Measurements from ENCODE around the gene ZMPSTE24. TPM values are rescaled to one million over a fixed set of nuclear protein-coding genes. Genes with fewer than 3 reads are reported as not detected.

Gene ZMPSTE24
- total RNA-seq, 1 donor from 2014 or later, result 29.0 TPM

DNA sequence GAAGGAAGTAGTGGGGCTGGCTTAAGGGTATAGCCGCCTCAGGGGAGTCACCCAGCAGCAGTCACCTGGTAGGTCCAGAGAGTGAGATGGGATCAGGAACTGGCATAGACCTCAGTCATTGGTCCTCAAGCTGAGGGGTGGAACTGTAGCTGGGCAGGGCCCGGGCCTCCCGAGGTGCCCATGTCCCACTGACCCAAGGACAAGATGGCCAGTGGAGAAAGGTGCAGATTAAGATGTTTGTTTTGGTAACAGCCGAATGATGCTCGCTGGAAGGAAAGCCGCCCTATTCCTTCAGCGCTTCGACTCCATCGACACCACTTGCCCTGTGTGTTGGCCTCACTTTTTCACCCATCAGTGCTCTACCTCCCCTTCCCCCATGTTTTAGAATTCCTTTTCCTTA, 42.6 kb downstream of the ZMPSTE24 start:
- Mint-ChIP-seq H3K4me1 (no peaks in the 10 kb centered on the region), H3K4me3 (no peak overlapping the region), H3K36me3 (no peaks in the 10 kb centered on the region), H3K9me3 (no peaks in the 10 kb centered on the region), H3K27me3 (ENCODE audit: low read depth) (no peaks in the 10 kb centered on the region), H3K27ac (no peak overlapping the region)
- TF ChIP-seq, protein P1, sequence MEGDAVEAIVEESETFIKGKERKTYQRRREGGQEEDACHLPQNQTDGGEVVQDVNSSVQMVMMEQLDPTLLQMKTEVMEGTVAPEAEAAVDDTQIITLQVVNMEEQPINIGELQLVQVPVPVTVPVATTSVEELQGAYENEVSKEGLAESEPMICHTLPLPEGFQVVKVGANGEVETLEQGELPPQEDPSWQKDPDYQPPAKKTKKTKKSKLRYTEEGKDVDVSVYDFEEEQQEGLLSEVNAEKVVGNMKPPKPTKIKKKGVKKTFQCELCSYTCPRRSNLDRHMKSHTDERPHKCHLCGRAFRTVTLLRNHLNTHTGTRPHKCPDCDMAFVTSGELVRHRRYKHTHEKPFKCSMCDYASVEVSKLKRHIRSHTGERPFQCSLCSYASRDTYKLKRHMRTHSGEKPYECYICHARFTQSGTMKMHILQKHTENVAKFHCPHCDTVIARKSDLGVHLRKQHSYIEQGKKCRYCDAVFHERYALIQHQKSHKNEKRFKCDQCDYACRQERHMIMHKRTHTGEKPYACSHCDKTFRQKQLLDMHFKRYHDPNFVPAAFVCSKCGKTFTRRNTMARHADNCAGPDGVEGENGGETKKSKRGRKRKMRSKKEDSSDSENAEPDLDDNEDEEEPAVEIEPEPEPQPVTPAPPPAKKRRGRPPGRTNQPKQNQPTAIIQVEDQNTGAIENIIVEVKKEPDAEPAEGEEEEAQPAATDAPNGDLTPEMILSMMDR (IDR thresholded peaks at IDR 0.05; ENCODE audit: unreplicated experiment), result no peak
- peak in 1 of 2 experiments; percentile 16 for DNase-seq (ENCODE audit: low spot score in 2 of 2, unreplicated experiment in 2 of 2)

DNA sequence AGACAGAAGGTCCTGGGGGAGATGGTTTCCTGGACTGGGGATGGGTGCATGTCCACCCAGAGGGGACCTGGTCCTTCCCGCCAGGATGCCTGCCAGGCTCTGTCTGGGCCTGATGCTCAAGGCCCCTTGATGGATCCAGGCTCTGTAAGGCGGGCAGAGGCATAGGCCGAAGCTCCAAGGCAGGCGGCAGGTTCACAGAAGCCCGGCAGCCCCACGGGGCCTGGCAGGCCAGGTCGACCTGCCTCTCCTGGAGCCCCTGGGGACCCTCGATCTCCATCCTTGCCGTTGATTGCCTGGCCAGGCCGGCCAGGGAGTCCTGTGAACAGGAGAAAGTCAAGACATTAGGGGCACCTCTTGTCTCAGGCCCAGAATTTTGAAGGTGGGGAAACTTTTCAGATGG, 43.0 kb downstream of the ZMPSTE24 start:
- no peaks in the 10 kb centered on the region for H3K4me1 Mint-ChIP-seq
- no peaks in the 10 kb centered on the region for H3K27me3 Mint-ChIP-seq (ENCODE audit: low read depth)
- TF ChIP-seq, protein P1 (IDR thresholded peaks at IDR 0.05; ENCODE audit: unreplicated experiment), result no peak
- no peak overlapping the region for H3K27ac Mint-ChIP-seq
- H3K4me3 Mint-ChIP-seq, result no peak overlapping the region
- peak in 1 of 2 experiments; percentile 31 for DNase-seq (ENCODE audit: low spot score in 2 of 2, unreplicated experiment in 2 of 2)
- no peaks in the 10 kb centered on the region for H3K36me3 Mint-ChIP-seq
- no peaks in the 10 kb centered on the region for H3K9me3 Mint-ChIP-seq

DNA sequence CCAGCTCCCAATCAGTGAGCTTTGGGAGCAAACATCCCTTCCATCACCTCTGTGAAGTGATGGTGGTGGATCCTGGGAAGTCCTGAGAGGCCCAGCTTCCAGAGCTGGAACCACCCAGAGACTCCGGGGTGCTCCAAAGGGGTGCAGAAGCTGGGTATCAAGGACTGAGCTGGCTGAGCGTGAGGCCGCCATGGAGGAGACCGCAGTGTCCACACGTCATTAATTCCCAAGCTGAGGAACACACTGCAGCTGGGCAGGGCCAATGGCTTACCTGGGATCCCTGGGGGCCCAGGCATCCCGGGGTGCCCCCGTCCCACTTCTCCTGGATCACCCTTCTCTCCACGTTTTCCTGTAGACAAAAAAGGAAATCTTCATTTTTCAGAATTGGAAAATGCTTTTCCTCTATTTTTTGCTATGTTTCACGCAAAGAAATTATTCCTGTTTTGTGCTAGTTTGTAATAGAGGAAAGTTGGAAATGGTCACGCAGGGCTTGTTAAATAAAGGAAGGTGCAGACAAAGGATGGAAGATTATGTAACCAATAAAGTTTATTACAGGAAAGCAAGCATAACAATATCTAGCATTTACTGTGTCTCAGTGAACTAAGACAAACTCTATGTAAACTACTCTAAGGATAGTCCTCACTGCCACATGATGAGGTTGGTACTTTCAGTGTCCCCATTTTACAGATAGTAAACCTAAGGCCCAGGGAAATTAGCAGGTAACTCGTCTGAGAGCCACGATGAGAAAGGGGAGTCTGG, 43.7 kb downstream of the ZMPSTE24 start:
- peak in 1 of 2 experiments; percentile 29 for DNase-seq (ENCODE audit: low spot score in 2 of 2, unreplicated experiment in 2 of 2)
- Mint-ChIP-seq H3K9me3 (no peaks in the 10 kb centered on the region), H3K36me3 (no peaks in the 10 kb centered on the region), H3K4me3 (no peak overlapping the region), H3K27ac (no peak overlapping the region), H3K4me1 (no peaks in the 10 kb centered on the region), H3K27me3 (ENCODE audit: low read depth) (no peaks in the 10 kb centered on the region)
- TF ChIP-seq, protein P1 (IDR thresholded peaks at IDR 0.05; ENCODE audit: unreplicated experiment), result no peak

DNA sequence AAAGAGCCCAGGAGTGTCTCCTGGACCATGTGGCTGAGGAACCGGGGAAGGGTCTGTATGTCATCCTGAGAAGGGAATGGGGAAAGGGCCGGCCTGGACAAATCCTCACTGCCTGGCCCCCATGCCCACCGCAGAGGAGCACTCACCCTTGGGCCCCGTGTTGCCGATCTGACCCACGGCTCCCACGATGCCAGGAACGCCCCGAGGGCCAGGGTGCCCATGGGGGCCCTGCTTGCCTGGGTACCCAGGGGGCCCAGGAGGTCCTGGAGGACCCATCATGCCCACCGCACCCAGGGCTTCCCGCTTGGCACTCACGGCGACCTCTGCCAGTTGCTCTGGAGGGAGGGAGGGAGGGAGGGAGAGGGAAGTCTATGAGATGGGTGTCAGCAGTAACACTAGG, 44.4 kb downstream of the ZMPSTE24 start:
- no peaks in the 10 kb centered on the region for H3K27me3 Mint-ChIP-seq (ENCODE audit: low read depth)
- H3K27ac Mint-ChIP-seq, result no peak overlapping the region
- H3K36me3 Mint-ChIP-seq, result no peaks in the 10 kb centered on the region
- peak in 1 of 2 experiments; percentile 34 for DNase-seq (ENCODE audit: low spot score in 2 of 2, unreplicated experiment in 2 of 2)
- TF ChIP-seq, protein P1 (IDR thresholded peaks at IDR 0.05; ENCODE audit: unreplicated experiment), result no peak
- no peak overlapping the region for H3K4me3 Mint-ChIP-seq
- no peaks in the 10 kb centered on the region for H3K4me1 Mint-ChIP-seq
- H3K9me3 Mint-ChIP-seq, result no peaks in the 10 kb centered on the region

DNA sequence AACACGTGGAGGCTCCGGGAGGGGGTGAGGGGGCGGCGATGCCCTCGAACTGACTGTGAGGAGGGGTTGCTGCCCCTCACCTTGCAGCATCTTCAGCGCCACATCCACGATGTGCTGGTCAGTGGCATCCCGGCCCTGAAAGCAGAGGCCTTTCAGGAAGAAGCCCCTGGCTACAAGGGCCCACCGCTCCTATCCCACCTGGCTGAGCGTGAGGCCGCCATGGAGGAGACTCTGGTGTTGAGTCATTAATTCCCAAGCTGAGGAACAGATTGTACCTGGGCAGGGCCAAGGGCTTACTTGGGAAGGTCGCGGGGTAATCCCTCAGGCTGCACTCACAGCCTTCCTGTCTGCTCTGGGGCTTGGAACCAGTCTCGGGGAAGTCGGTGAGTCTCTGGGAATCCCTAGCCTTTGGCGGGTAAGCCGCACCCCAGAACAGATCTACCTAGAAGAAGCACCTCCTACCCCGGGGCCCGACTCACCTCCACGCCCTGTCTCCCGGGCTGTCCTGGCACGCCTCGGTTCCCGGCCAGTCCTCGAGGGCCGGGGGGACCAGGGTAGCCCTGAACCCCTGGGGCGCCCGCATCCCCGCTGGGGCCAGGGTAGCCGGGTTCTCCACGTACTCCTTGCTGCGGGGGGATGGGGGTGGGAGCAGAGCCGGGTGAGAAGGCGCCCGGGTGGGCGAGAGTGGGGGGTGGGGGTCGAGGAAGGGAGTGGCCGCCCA, 45.2 kb downstream of the ZMPSTE24 start:
- no peaks in the 10 kb centered on the region for H3K9me3 Mint-ChIP-seq
- no peak overlapping the region for H3K4me3 Mint-ChIP-seq
- no peaks in the 10 kb centered on the region for H3K27me3 Mint-ChIP-seq (ENCODE audit: low read depth)
- H3K36me3 Mint-ChIP-seq, result no peaks in the 10 kb centered on the region
- H3K4me1 Mint-ChIP-seq, result no peaks in the 10 kb centered on the region
- no peak overlapping the region for H3K27ac Mint-ChIP-seq
- TF ChIP-seq, protein P1 (IDR thresholded peaks at IDR 0.05; ENCODE audit: unreplicated experiment), result no peak
- DNase-seq (ENCODE audit: low spot score in 2 of 2, unreplicated experiment in 2 of 2), result peak in 1 of 2 experiments; percentile 36

Data from mesothelial cell of epicardium (in vitro differentiated cells).